Measurements from ENCODE around the gene CDC7.

DNA sequence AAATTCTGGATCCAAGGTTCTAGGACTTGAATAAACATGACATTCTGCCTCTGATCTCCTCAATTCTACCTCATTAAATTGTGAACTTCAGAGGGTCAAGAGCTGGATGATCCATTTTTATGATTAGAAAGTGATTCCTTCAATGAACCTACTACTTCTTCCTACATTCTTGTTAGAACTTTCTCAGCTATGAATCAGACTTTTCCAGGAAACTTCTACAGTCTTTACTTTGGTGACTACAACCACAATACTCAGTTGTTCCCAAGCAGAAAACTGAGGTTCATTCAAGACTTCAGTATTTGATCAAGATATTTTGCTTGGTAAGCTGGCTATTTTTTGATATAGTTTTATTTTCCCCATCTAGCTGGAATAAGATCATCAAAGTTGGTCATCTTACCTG, 51.4 kb downstream of the CDC7 start:
- TF ChIP-seq, protein P1, sequence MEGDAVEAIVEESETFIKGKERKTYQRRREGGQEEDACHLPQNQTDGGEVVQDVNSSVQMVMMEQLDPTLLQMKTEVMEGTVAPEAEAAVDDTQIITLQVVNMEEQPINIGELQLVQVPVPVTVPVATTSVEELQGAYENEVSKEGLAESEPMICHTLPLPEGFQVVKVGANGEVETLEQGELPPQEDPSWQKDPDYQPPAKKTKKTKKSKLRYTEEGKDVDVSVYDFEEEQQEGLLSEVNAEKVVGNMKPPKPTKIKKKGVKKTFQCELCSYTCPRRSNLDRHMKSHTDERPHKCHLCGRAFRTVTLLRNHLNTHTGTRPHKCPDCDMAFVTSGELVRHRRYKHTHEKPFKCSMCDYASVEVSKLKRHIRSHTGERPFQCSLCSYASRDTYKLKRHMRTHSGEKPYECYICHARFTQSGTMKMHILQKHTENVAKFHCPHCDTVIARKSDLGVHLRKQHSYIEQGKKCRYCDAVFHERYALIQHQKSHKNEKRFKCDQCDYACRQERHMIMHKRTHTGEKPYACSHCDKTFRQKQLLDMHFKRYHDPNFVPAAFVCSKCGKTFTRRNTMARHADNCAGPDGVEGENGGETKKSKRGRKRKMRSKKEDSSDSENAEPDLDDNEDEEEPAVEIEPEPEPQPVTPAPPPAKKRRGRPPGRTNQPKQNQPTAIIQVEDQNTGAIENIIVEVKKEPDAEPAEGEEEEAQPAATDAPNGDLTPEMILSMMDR (IDR thresholded peaks at IDR 0.05; ENCODE audit: low read depth, low read length): no peak
- TF ChIP-seq EZH2phosphoT487 (IDR thresholded peaks at IDR 0.05; ENCODE audit: low read depth): no peak
